Endothelial cell of umbilical vein (primary cell): ENCODE results near the gene ANG.

Source experiments
- CTCF ChIP-seq, 2 donors: IDR thresholded peaks; 1 replicate in 1 of 2; 2 replicates in 1 of 2; pipeline ENCODE4 v1.5.1; 2011; ENCODE audit warnings: low read length in 2 of 2, mild to moderate bottlenecking in 2 of 2, moderate library complexity in 2 of 2, control low read depth in 1 of 2, inconsistent platforms in 1 of 2, low read depth in 1 of 2; ENCODE audit not compliant: insufficient read depth in 1 of 2; ENCODE audit errors: extremely low read depth in 1 of 2
- EZH2 ChIP-seq: IDR thresholded peaks from 2 replicates; pipeline ENCODE4 v1.6.1; 2012; ENCODE audit warnings: borderline replicate concordance, low read depth, mild to moderate bottlenecking, moderate library complexity, low read length, inconsistent platforms; ENCODE audit not compliant: severe bottlenecking
- FOS ChIP-seq: IDR thresholded peaks from 2 replicates; pipeline ENCODE4 v1.6.1; 2011; ENCODE audit warnings: mild to moderate bottlenecking, low read length, moderate library complexity, borderline replicate concordance; ENCODE audit not compliant: insufficient read depth
- MYC ChIP-seq: IDR thresholded peaks from one replicate; pipeline ENCODE4 v1.6.1; 2011; ENCODE audit warnings: mild to moderate bottlenecking, low read depth, low read length
- POLR2A ChIP-seq: IDR thresholded peaks from 2 replicates; pipeline ENCODE4 v1.6.1; 2012; ENCODE audit warnings: low read depth, mild to moderate bottlenecking, control low read depth, low read length

DNA sequence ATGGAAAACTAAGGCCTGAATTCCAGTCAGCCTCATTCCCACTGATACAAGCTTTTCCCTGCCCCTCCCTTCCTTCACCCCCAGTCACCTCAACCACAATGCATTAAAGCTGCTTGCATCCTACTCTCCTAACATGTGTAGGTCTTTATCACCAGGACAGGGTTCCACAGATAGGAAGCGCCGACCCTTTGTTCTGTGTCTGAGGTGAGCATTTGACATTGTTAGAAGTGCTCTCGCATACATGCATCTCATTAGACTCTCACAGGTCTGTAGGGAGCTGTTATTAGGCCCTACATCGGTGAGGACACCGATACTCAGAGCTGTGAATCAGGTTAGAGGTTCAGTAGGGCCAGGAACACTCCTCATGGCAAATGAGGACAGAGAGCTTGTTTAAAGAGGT lies 43.9 kb downstream of the ANG start:
- no peak for TF ChIP-seq POLR2A
- no peak for TF ChIP-seq CTCF (IDR thresholded peaks at IDR 0.05; ENCODE audit: extremely low read depth in 1 of 2, insufficient read depth in 1 of 2, low read depth in 1 of 2, low read length in 2 of 2)
- TF ChIP-seq FOS = no peak
- no peak for TF ChIP-seq EZH2
- TF ChIP-seq MYC = no peak
